Stimulated activated CD8-positive, alpha-beta memory T cell treated with anti-CD3 and anti-CD28 coated beads, Interleukin-7, amount 100 ng/mL, for 4 hours (primary cell): ENCODE results near the gene CDHR5.
"Not testable (repeated sequence)": the region's sequence is repeated elsewhere in the genome, so short reads cannot be mapped to it uniquely, and the experiment has no call there.

Experiments used
- DNase-seq, 2 donors: peaks; one replicate each; pipeline ENCODE4 v3.0.0-alpha.2; 2020; ENCODE audit warnings: low read depth in 2 of 2

The CDHR5 gene, protein sequence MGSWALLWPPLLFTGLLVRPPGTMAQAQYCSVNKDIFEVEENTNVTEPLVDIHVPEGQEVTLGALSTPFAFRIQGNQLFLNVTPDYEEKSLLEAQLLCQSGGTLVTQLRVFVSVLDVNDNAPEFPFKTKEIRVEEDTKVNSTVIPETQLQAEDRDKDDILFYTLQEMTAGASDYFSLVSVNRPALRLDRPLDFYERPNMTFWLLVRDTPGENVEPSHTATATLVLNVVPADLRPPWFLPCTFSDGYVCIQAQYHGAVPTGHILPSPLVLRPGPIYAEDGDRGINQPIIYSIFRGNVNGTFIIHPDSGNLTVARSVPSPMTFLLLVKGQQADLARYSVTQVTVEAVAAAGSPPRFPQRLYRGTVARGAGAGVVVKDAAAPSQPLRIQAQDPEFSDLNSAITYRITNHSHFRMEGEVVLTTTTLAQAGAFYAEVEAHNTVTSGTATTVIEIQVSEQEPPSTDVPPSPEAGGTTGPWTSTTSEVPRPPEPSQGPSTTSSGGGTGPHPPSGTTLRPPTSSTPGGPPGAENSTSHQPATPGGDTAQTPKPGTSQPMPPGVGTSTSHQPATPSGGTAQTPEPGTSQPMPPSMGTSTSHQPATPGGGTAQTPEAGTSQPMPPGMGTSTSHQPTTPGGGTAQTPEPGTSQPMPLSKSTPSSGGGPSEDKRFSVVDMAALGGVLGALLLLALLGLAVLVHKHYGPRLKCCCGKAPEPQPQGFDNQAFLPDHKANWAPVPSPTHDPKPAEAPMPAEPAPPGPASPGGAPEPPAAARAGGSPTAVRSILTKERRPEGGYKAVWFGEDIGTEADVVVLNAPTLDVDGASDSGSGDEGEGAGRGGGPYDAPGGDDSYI

GRCh38 chr11:624705-625635 lies at the start of gene CDHR5:
Gene CDHR5, minus strand, starts transcription at chr11:624955. Its CDS starts 53 bp downstream, at chr11:624902.
- no peak for DNase-seq

DNA sequence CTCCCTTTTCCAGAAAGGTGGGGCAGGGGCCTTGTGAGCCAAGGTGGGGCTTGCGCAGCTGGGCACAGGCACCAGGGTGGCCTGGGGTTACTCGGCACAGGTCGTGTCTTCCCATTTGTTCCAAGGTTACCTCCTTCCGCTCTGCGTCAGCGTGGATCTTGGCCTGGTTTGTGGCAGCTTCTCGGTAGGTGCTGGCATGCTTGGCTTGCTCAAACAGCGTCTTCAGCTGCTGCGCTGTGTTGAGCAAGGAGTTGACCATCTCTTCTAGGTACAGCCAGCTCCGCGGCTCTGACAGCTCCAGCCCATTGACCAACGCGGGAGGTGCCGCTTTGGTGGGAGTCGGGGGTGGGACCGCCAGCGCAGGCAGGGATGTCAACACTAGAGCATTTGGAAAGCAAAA lies 49.7 kb upstream of the CDHR5 start:
- no peak for DNase-seq

DNA sequence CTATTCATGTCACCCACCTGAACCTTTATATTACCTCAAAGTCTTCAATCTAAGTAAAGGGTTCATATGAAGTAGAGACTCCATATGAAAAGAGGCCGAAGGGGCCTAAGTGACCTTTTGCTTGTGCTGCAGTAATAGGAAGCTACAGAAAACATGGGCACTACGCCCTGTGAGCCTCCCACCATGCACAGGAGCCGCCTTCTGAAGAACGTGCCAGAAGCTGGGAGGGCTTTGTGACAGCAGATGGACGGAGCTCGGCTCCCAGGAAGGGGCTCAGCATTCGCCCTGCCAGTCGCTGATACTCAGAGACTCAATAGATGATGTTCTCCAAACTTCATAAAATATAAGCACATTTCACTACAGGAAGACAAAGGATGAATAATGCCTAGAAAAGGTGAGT lies 49.1 kb upstream of the CDHR5 start:
- DNase-seq, result no peak

DNA sequence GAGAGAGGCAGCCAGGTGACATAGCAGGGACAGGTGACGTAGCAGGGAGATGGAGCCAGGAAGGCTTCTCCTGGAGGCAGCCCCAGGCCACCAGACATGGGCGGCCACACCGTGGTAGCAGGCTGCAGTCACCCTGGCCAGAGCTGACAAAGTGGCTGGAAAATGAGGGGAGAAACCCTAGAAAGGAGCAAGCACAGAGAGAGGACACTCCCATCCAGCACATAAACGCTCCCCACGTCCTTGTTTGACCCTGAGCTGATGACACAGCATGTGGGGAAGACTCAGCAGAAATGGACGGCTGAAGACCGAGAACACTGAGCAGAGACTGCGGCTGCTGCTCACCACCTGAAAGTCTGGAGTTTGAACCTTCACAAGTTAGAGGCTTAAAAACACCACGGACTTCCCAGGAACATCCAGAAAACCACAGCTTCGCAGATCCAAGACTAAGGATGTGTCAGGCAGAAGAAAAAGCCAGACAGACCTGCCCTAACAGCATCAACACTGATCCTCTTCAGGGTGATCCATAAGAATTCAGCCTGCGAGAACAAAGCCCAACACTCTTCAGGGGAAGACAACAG lies 41.0 kb upstream of the CDHR5 start:
- no peak for DNase-seq

DNA sequence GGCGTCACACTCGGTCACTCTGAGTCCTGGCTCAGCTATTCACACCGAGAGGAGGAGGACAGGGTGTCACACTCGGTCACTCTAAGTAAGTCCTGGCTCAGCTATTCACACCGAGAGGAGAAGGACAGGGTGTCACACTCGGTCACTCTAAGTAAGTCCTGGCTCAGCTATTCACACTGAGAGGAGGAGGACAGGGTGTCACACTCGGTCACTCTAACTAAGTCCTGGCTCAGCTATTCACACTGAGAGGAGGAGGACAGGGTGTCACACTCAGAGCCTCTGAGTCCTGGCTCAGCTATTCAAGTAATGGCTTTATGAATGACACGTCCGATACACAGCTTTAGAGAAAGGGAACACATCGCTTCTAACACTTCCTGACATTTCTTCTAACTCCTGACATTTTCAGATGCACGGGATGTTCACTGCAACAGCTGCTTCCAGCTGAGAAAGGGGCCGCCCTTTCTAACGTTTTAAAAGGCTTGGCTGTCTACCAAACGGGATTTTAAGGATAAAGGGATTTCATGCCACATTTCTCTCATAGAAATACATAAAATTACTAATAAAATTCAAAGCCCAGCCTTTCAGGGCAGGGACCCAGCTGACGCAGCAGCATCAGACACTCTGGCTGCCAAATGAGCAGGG lies 40.4 kb upstream of the CDHR5 start:
- DNase-seq, result no peak

GRCh38 chr11:662689-663274 lies 38.0 kb upstream of the CDHR5 start:
- DNase-seq, result no peak

DNA sequence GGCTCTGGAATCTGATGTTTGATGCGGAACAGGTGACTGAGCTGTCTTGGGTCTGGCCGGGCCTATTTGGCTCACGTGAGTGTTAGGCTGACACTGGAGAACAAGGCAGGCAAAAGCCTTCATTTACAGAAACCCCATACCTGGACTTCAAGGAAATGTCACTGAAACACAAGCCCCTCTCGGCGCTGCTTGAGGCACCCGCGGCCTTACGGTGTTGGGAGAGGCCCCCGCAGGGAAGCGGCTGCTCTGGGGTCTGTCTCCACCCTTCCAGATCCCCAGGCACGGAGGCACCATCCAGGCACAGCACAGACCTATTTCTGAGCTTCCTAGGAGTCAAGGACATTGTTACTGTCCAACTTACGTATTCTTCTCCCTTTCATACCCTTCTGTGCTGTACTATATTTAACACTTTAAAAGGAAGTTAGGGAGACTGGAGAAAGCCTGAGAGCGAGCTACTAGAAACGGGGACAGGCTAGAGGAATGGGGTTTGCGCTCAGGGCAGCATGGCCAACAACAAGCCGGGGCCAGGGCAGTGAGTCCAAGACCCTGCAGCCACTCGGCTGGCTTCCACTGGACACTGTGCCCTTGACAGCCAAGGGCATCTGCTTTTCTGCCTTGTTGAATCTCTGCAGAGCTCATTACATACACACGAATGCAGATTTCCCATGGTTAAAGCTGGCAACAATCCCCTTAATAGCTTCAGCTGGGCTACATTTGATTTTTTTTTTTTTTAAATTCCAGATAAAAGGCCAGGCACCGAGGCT lies 36.1 kb upstream of the CDHR5 start:
- DNase-seq, result no peak

DNA sequence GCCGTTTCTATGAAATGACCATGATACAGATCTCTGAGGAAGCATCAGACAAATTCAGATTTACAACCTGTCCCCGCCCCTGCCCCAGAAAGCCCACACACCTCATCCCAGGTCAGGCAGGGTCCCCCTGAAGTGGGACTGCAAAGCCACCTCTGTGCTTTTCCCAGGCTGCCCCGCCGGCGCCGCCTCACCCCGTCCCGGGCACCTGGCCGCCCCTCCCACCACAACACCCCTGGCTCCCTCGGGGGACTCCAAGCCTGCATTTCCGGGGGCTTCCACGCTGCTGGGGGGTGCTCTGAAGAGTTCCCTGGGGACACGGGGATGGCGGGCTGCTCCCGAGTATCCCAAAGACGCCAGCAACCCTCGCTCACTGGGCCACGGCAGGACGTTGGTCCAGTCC lies 35.5 kb upstream of the CDHR5 start:
- no peak for DNase-seq

GRCh38 chr11:659532-660085 lies 34.9 kb upstream of the CDHR5 start:
- DNase-seq, result no peak

GRCh38 chr11:657691-658126 lies 33.0 kb upstream of the CDHR5 start:
- DNase-seq, result no peak

DNA sequence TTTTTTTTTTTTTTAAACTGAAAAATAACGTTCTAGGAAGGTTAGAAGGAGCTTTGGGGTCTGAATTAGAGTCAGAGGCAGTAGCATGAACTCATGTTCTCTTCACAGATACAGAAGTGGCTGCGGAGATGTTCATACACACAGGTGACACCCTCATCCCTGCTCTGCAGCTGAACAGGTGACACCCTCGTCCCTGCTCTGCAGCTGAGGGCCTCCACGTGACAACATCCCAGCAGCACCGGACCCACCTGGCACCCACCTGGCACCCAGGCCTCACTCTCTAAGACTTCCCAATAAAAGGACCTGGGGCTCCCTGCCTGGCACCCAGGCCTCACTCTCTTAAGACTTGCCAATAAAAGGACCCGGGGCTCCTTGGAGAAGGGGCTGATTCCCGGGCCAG lies 32.1 kb upstream of the CDHR5 start:
- DNase-seq, result no peak

- no peak for DNase-seq
Measured at GRCh38 chr11:656426-656825, 31.7 kb upstream of the CDHR5 start.

GRCh38 chr11:655036-655726 lies 30.4 kb upstream of the CDHR5 start:
- DNase-seq, result no peak

GRCh38 chr11:654444-654843 lies 29.7 kb upstream of the CDHR5 start:
- DNase-seq, result not testable (repeated sequence)

DNA sequence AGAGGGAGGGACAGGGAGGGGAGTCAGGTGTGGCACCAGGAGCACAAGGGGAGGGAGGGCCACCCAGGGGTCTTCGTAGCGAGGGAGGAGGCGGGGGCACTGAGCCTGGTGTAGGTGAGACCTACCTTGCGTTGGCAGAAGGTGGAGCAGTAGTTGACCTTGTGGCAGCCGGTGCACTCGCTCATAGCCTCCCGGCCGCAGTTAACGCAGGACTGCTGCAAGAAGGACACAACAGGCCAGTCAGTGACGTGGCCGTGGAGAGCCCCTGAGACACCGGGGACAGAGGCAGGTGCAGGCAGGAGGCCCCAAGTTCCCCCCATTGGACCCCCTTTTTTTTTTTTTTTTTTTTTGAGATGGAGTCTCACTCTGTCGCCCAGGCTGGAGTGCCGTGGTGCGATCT lies 29.1 kb upstream of the CDHR5 start:
- DNase-seq, result no peak

GRCh38 chr11:653136-653535 lies 28.4 kb upstream of the CDHR5 start:
- not testable (repeated sequence) for DNase-seq

GRCh38 chr11:650482-650881 lies 25.7 kb upstream of the CDHR5 start:
- DNase-seq, result no peak

DNA sequence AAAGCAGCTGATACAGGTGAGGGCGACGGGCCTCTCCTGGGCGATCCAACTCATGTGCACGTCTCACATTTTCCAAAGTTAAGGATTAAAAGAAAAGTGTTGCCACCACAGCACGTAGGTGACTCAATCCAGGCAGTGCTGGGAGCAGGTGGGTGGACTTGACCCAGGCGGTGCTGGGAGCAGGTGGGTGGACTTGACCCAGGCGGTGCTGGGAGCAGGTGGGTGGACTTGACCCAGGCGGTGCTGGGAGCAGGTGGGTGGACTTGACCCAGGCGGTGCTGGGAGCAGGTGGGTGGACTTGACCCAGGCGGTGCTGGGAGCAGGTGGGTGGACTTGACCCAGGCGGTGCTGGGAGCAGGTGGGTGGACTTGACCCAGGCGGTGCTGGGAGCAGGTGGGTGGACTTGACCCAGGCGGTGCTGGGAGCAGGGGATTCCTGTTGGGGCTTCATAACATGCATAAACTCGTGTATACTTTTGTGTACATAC lies 23.0 kb upstream of the CDHR5 start:
- not testable (repeated sequence) for DNase-seq

DNA sequence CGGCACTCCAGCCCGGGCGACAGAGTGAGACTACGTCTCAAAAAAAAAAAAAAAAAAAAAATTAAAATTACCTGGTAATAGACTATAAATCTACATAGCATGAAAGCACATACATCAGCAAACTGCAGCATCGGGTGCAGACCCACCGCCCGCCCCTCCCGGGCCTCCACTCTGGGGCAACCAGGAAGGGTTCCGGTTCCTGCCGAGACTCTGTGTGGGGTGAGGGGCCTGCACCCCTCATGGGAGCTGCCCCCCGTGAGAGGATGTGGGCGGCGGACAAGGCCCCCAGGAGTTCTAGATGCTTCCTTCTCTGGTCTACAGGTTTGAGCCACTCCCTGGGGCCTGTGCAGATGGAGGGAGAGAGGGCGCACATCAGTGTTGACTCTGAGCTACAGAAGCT lies 21.5 kb upstream of the CDHR5 start:
- DNase-seq, result no peak
